Endothelial cell of umbilical vein (primary cell): Measurements from ENCODE around the gene FAM120B. TPM values are rescaled to one million over a fixed set of nuclear protein-coding genes. Genes with fewer than 3 reads are reported as not detected.

Source experiments
- BruUV-seq: library from RNA; stranded (reverse); fragments of 400-500 nt; replicated peaks from 2 replicates; lab custom pipeline; 2021; lab: Mats Ljungman, UMichigan
- CTCF ChIA-PET: fragments of 300-600, 350-600 bp; sonication (Branson Sonifier 250); formaldehyde crosslinking; loops from one replicate; lab custom pipeline; 2021; ENCODE audit warnings: antibody characterized with exemption, inconsistent platforms; lab: Charles Lee
- POLR2A ChIA-PET: fragments of 300-600, 350-600 bp; sonication (Branson Sonifier 250); formaldehyde crosslinking; loops from one replicate; lab custom pipeline; 2021; ENCODE audit warnings: antibody characterized with exemption, inconsistent platforms; lab: Charles Lee
- DNase-seq: peaks from one replicate; pipeline ENCODE4 v3.0.0-alpha.2; 2011; ENCODE audit warnings: low read depth, low spot score
- FAIRE-seq: peaks from 2 replicates; lab custom pipeline; 2011; peaks lifted over from hg19 to GRCh38; lab: Jason Lieb, UNC
- H2AFZ ChIP-seq: 2 replicates; pipeline ENCODE4 v1.6.0; 2012; ENCODE audit warnings: low read depth, low read length, control low read depth, inconsistent platforms
- H3K27ac ChIP-seq: 2 replicates; pipeline ENCODE4 v1.5.1; 2011; ENCODE audit warnings: low read depth, mild to moderate bottlenecking, control low read depth, low read length, moderate library complexity; ENCODE audit not compliant: insufficient read depth
- H3K27me3 ChIP-seq, 2 experiments: 2 replicates each; pipeline versions ENCODE4 v1.6.0 to v1.6.1; 2011; ENCODE audit warnings: low read length in 2 of 2, mixed read lengths in 1 of 2; ENCODE audit not compliant: control insufficient read depth in 2 of 2, insufficient read depth in 2 of 2
- H3K36me3 ChIP-seq, 2 experiments: 2 replicates in 1 of 2; 3 replicates in 1 of 2; pipeline ENCODE4 v1.5.1; 2011; ENCODE audit warnings: low read length in 2 of 2, mild to moderate bottlenecking in 1 of 2, moderate library complexity in 1 of 2; ENCODE audit not compliant: control insufficient read depth in 2 of 2, insufficient read depth in 2 of 2; ENCODE audit errors: extremely low read depth in 1 of 2
- H3K4me1 ChIP-seq: 3 replicates; pipeline ENCODE4 v1.5.1; 2011; ENCODE audit warnings: mild to moderate bottlenecking, low read length; ENCODE audit not compliant: control insufficient read depth, insufficient read depth; ENCODE audit errors: extremely low read depth
- H3K4me2 ChIP-seq: 2 replicates; pipeline ENCODE4 v1.6.1; 2011; ENCODE audit warnings: low read length, control low read depth, mixed read lengths; ENCODE audit not compliant: insufficient read depth
- H3K4me3 ChIP-seq, 3 experiments: fragments of 200-600 bp in 1 of 3; sonication (generic), shearing (Covaris generic) in 1 of 3; replicated peaks in 1 of 3; 2 replicates each; pipeline ENCODE4 v1.5.1; 2011 to 2016; ENCODE audit warnings: control low read depth in 3 of 3, low read length in 3 of 3, mild to moderate bottlenecking in 2 of 3, inconsistent platforms in 1 of 3, low read depth in 1 of 3, moderate library complexity in 1 of 3; ENCODE audit not compliant: insufficient read depth in 1 of 3
- H3K79me2 ChIP-seq: 2 replicates; pipeline ENCODE4 v1.6.0; 2012; ENCODE audit warnings: low read length, inconsistent platforms; ENCODE audit not compliant: control insufficient read depth, insufficient read depth
- H3K9ac ChIP-seq: replicated peaks from 2 replicates; pipeline ENCODE3; 2011; ENCODE audit warnings: low read length, control low read depth; ENCODE audit not compliant: insufficient read depth; ENCODE audit errors: extremely low read depth
- H3K9me1 ChIP-seq: replicated peaks from 3 replicates; pipeline ENCODE4 v1.6.0; 2011; ENCODE audit warnings: mild to moderate bottlenecking, low read length; ENCODE audit not compliant: control insufficient read depth, insufficient read depth; ENCODE audit errors: extremely low read depth
- H3K9me3 ChIP-seq: replicated peaks from 2 replicates; pipeline ENCODE4 v1.5.1; 2012; ENCODE audit warnings: low read length, inconsistent platforms; ENCODE audit not compliant: control insufficient read depth, insufficient read depth
- H4K20me1 ChIP-seq: replicated peaks from 2 replicates; pipeline ENCODE3; 2011; ENCODE audit warnings: mild to moderate bottlenecking, low read length; ENCODE audit not compliant: control insufficient read depth, insufficient read depth; ENCODE audit errors: extremely low read depth
- EZH2 ChIP-seq: IDR thresholded peaks from 2 replicates; pipeline ENCODE4 v1.6.1; 2012; ENCODE audit warnings: borderline replicate concordance, low read depth, mild to moderate bottlenecking, moderate library complexity, low read length, inconsistent platforms; ENCODE audit not compliant: severe bottlenecking
- FOS ChIP-seq: IDR thresholded peaks from 2 replicates; pipeline ENCODE4 v1.6.1; 2011; ENCODE audit warnings: mild to moderate bottlenecking, low read length, moderate library complexity, borderline replicate concordance; ENCODE audit not compliant: insufficient read depth
- GATA2 ChIP-seq: IDR thresholded peaks from 2 replicates; pipeline ENCODE4 v1.7.0; 2011; ENCODE audit warnings: low read depth, mild to moderate bottlenecking, moderate library complexity, mixed read lengths, low read length; ENCODE audit not compliant: insufficient read length, insufficient read depth
- JUN ChIP-seq: IDR thresholded peaks from 2 replicates; pipeline ENCODE4 v1.6.1; 2011; ENCODE audit warnings: borderline replicate concordance, low read depth; ENCODE audit not compliant: insufficient read length, insufficient read depth
- MYC ChIP-seq: IDR thresholded peaks from one replicate; pipeline ENCODE4 v1.6.1; 2011; ENCODE audit warnings: mild to moderate bottlenecking, low read depth, low read length
- POLR2A ChIP-seq: IDR thresholded peaks from 2 replicates; pipeline ENCODE4 v1.6.1; 2012; ENCODE audit warnings: low read depth, mild to moderate bottlenecking, control low read depth, low read length
- POLR2AphosphoS5 ChIP-seq: IDR thresholded peaks from 2 replicates; pipeline ENCODE4 v1.6.1; 2012; ENCODE audit warnings: low read depth, mild to moderate bottlenecking, control low read depth, low read length, moderate library complexity; ENCODE audit not compliant: insufficient read depth
- dilution Hi-C: fragments of 300-500 bp; cut with MboI; formaldehyde crosslinking; loops from one replicate; pipeline ENCODE4 v1.15.0; 2019; ENCODE audit warnings: low sequenced_read_pairs; ENCODE audit not compliant: extremely low pct_ligation_motif_present
- intact Hi-C: fragments of 100-400 bp; cut with micrococcal nuclease; formaldehyde crosslinking; loops from one replicate; pipeline ENCODE4 v1.10.0; 2022
- polyA plus RNA-seq, 4 experiments: library from polyadenylated mRNA; depleted of rRNA in 3 of 4; stranded (reverse) in 3 of 4; unstranded in 1 of 4; fragments of >200 nt; gene quantifications; 2 replicates each; pipeline versions ENCODE4 v1.2.1 to v1.2.3, GENCODE V29; 2011 to 2012; ENCODE audit warnings: missing spikeins in 1 of 4
- total RNA-seq: library from RNA; stranded (reverse); gene quantifications from 2 replicates; pipeline ENCODE4 v1.2.3, GENCODE V29; 2021
- TF ChIP-seq, protein P1 (sequence below), 2 donors: IDR thresholded peaks; 1 replicate in 1 of 2; 2 replicates in 1 of 2; pipeline ENCODE4 v1.5.1; 2011; ENCODE audit warnings: low read length in 2 of 2, mild to moderate bottlenecking in 2 of 2, moderate library complexity in 2 of 2, control low read depth in 1 of 2, inconsistent platforms in 1 of 2, low read depth in 1 of 2; ENCODE audit not compliant: insufficient read depth in 1 of 2; ENCODE audit errors: extremely low read depth in 1 of 2
- TF ChIP-seq, protein P2 (sequence below): IDR thresholded peaks from 2 replicates; pipeline ENCODE4 v1.6.1; 2011; ENCODE audit not compliant: insufficient read depth, insufficient read length

Gene FAM120B
- total and polyA plus RNA-seq, 2 donors (not counting 3 experiments of a cell fraction or from before 2014, with no cell fraction given): 10.8 to 28.2 TPM

DNA sequence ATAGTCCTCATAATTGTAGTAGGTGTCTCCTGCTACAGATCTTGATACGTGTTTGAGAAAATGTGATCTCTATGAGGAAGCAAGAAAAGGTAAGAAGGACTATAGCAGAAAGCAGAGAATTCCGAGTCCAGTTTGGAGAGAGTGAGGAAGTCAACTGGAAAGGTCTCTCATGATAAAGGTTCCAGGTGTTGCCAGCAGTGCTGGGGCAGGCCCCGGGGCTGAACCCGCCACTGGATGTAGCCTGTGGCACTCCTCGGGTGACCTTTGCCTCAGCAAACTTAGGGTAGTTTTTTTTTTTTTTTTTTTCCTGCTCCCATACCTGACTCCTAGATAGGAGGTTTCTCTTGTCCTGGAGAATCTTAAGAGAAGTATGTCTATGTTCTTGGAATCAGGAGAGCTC, 62.8 kb downstream of the FAM120B start:
- TF ChIP-seq POLR2A: no peak
- TF ChIP-seq, protein P1, sequence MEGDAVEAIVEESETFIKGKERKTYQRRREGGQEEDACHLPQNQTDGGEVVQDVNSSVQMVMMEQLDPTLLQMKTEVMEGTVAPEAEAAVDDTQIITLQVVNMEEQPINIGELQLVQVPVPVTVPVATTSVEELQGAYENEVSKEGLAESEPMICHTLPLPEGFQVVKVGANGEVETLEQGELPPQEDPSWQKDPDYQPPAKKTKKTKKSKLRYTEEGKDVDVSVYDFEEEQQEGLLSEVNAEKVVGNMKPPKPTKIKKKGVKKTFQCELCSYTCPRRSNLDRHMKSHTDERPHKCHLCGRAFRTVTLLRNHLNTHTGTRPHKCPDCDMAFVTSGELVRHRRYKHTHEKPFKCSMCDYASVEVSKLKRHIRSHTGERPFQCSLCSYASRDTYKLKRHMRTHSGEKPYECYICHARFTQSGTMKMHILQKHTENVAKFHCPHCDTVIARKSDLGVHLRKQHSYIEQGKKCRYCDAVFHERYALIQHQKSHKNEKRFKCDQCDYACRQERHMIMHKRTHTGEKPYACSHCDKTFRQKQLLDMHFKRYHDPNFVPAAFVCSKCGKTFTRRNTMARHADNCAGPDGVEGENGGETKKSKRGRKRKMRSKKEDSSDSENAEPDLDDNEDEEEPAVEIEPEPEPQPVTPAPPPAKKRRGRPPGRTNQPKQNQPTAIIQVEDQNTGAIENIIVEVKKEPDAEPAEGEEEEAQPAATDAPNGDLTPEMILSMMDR (IDR thresholded peaks at IDR 0.05; ENCODE audit: extremely low read depth in 1 of 2, insufficient read depth in 1 of 2, low read depth in 1 of 2, low read length in 2 of 2): no peak
- no peak for TF ChIP-seq EZH2
- no peak for TF ChIP-seq MYC
- no peak for TF ChIP-seq JUN
- no peak for TF ChIP-seq POLR2AphosphoS5
- TF ChIP-seq FOS: no peak
- TF ChIP-seq, protein P2, sequence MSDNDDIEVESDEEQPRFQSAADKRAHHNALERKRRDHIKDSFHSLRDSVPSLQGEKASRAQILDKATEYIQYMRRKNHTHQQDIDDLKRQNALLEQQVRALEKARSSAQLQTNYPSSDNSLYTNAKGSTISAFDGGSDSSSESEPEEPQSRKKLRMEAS: no peak
- TF ChIP-seq GATA2: no peak
- no peaks in the 10 kb centered on the region for H3K4me1 ChIP-seq
- H3K4me2 ChIP-seq: no peak overlapping the region
- CTCF ChIA-PET: interaction anchor here (1.3 kb wide), 1 partner anchor 537 kb away, joined by 4 read pairs; no protein-coding TSS in a partner anchor
- H3K27ac ChIP-seq: no peak overlapping the region
- no peak overlapping the region for H2AFZ ChIP-seq
- POLR2A ChIA-PET: interaction anchor here (0.7 kb wide), 1 partner anchor 13 kb away, joined by 4 read pairs; no protein-coding TSS in a partner anchor
- H3K9me3 ChIP-seq: no peaks in the 10 kb centered on the region
- H3K36me3 ChIP-seq: peaks cover 0 to 2% of the 10 kb centered on the region in 2 experiments
- H4K20me1 ChIP-seq: no peaks in the 10 kb centered on the region
- no peaks in the 10 kb centered on the region for H3K27me3 ChIP-seq
- dilution Hi-C loops: no loop called here
- BruUV-seq: no TSS peak
- H3K79me2 ChIP-seq: no peaks in the 10 kb centered on the region
- no peaks in the 10 kb centered on the region for H3K9me1 ChIP-seq
- no peak overlapping the region for H3K4me3 ChIP-seq
- no peak overlapping the region for H3K9ac ChIP-seq
- no peak for DNase-seq
- no peak for FAIRE-seq
- intact Hi-C loops: no loop called here
